WTC11 (cell line): ENCODE measurements around the gene HDAC7. TPM values are rescaled to one million over a fixed set of nuclear protein-coding genes. Genes with fewer than 3 reads are reported as not detected.

Source experiments
- ATAC-seq: fragments of 200-7000 bp; cut with Tn5 transposase; 2 replicates; pipeline ENCODE4 v1.10.0; 2021; ENCODE audit warnings: mild to moderate bottlenecking, moderate library complexity
- CTCF ChIA-PET: fragments of 300-600 bp; sonication (Branson Sonifier 250); formaldehyde crosslinking; loops from one replicate; lab custom pipeline; 2021; ENCODE audit warnings: antibody characterized with exemption; lab: Charles Lee
- POLR2A ChIA-PET: fragments of 350-600 bp; sonication (Branson Sonifier 250); formaldehyde crosslinking; loops from one replicate; lab custom pipeline; 2021; ENCODE audit warnings: antibody characterized with exemption; lab: Charles Lee
- DNase-seq: peaks from one replicate; pipeline ENCODE4 v3.0.0; 2021; ENCODE audit warnings: low spot score
- H3K27ac Mint-ChIP-seq: 2 replicates; pipeline ENCODE4 v1.8.0; 2021; ENCODE audit warnings: mixed read lengths
- H3K27me3 Mint-ChIP-seq: 2 replicates; pipeline ENCODE4 v1.8.0; 2021; ENCODE audit warnings: low read depth, mild to moderate bottlenecking, moderate library complexity, mixed read lengths
- H3K36me3 Mint-ChIP-seq: 2 replicates; pipeline ENCODE4 v1.8.0; 2021; ENCODE audit warnings: mixed read lengths
- H3K4me1 Mint-ChIP-seq: 2 replicates; pipeline ENCODE4 v1.8.0; 2022; ENCODE audit warnings: mixed read lengths
- H3K4me3 Mint-ChIP-seq: 2 replicates; pipeline ENCODE4 v1.8.0; 2021; ENCODE audit warnings: mild to moderate bottlenecking, moderate library complexity, mixed read lengths
- H3K9me3 Mint-ChIP-seq: 2 replicates; pipeline ENCODE4 v1.8.0; 2021; ENCODE audit warnings: mixed read lengths
- ATF3 ChIP-seq: sonication (generic); formaldehyde crosslinking; conservative IDR thresholded peaks from 2 replicates; pipeline ENCODE4 v1.8.1; 2022; ENCODE audit warnings: mild to moderate bottlenecking, missing genetic modification reagents
- CBFB ChIP-seq: sonication (generic); formaldehyde crosslinking; IDR thresholded peaks from 2 replicates; pipeline ENCODE4 v1.8.1; 2022; ENCODE audit warnings: mild to moderate bottlenecking, low read depth, missing genetic modification reagents
- ELF4 ChIP-seq: sonication (generic); formaldehyde crosslinking; IDR thresholded peaks from 2 replicates; pipeline ENCODE4 v1.8.1; 2022; ENCODE audit warnings: low read depth, mild to moderate bottlenecking, moderate library complexity, missing genetic modification reagents
- FOXP4 ChIP-seq: sonication (generic); formaldehyde crosslinking; IDR thresholded peaks from 2 replicates; pipeline ENCODE4 v1.8.0; 2022; ENCODE audit warnings: mild to moderate bottlenecking, missing genetic modification reagents
- HMGA2 ChIP-seq: fragments of 250-450 bp; sonication (Bioruptor Pico); IDR thresholded peaks from 2 replicates; pipeline ENCODE4 v1.4.0; 2021; ENCODE audit warnings: mild to moderate bottlenecking, moderate library complexity
- IRF2 ChIP-seq: sonication (generic); formaldehyde crosslinking; IDR thresholded peaks from 2 replicates; pipeline ENCODE4 v1.8.0; 2022; ENCODE audit warnings: low read depth, missing genetic modification reagents, borderline replicate concordance
- JAZF1 ChIP-seq: fragments of 250-450 bp; sonication (Bioruptor Pico); IDR thresholded peaks from 2 replicates; pipeline ENCODE4 v1.9.0; 2021; ENCODE audit warnings: moderate library complexity, mild to moderate bottlenecking, inconsistent platforms
- JUN ChIP-seq: sonication (generic); formaldehyde crosslinking; IDR thresholded peaks from 2 replicates; pipeline ENCODE4 v1.8.0; 2023; ENCODE audit warnings: mild to moderate bottlenecking, missing genetic modification reagents
- NR2C2 ChIP-seq: sonication (generic); formaldehyde crosslinking; IDR thresholded peaks from 2 replicates; pipeline ENCODE4 v1.8.0; 2022; ENCODE audit warnings: mild to moderate bottlenecking, missing genetic modification reagents
- PRDM15 ChIP-seq: sonication (generic); formaldehyde crosslinking; IDR thresholded peaks from 2 replicates; pipeline ENCODE4 v1.8.0; 2022; ENCODE audit warnings: missing genetic modification reagents
- PRRX2 ChIP-seq: fragments of 250-450 bp; sonication (Bioruptor Pico); IDR thresholded peaks from 2 replicates; pipeline ENCODE4 v1.8.0; 2021; ENCODE audit warnings: mild to moderate bottlenecking
- SMAD4 ChIP-seq: sonication (generic); formaldehyde crosslinking; IDR thresholded peaks from 2 replicates; pipeline ENCODE4 v1.8.0; 2022; ENCODE audit warnings: mild to moderate bottlenecking, missing genetic modification reagents
- ZBTB43 ChIP-seq: sonication (generic); formaldehyde crosslinking; IDR thresholded peaks from 2 replicates; pipeline ENCODE4 v1.8.1; 2023; ENCODE audit warnings: mild to moderate bottlenecking, missing genetic modification reagents
- ZNF232 ChIP-seq: sonication (generic); formaldehyde crosslinking; IDR thresholded peaks from 2 replicates; pipeline ENCODE4 v1.8.0; 2022; ENCODE audit warnings: mild to moderate bottlenecking, missing genetic modification reagents
- ZNF281 ChIP-seq: sonication (generic); formaldehyde crosslinking; IDR thresholded peaks from 2 replicates; pipeline ENCODE4 v1.8.0; 2023; ENCODE audit warnings: mild to moderate bottlenecking, missing genetic modification reagents
- ZNF396 ChIP-seq: fragments of 250-450 bp; sonication (Bioruptor Pico); IDR thresholded peaks from 2 replicates; pipeline ENCODE4 v1.8.0; 2021; ENCODE audit warnings: mild to moderate bottlenecking, moderate library complexity, borderline replicate concordance
- ZNF416 ChIP-seq: fragments of 250-450 bp; sonication (Bioruptor Pico); IDR thresholded peaks from 2 replicates; pipeline ENCODE4 v1.9.0; 2021; ENCODE audit warnings: mild to moderate bottlenecking, inconsistent platforms
- ZNF532 ChIP-seq: fragments of 250-450 bp; sonication (Bioruptor Pico); IDR thresholded peaks from 2 replicates; pipeline ENCODE4 v1.9.0; 2021; ENCODE audit warnings: mild to moderate bottlenecking, borderline replicate concordance
- total RNA-seq: library from RNA; stranded (reverse); gene quantifications from 3 replicates; pipeline ENCODE4 v1.2.3, GENCODE V29; 2021

HDAC7 gene
- total RNA-seq, 1 experiment from 2014 or later, result 111 TPM

- no peak for TF ChIP-seq FOXP4 (CRISPR knock-in tag)
- no peak for TF ChIP-seq IRF2
- no peak for TF ChIP-seq JAZF1 (CRISPR knock-in tag)
- TF ChIP-seq ZBTB43 (CRISPR knock-in tag), result no peak
- TF ChIP-seq ZNF532 (CRISPR knock-in tag), result no peak
Observed at GRCh38 chr12:47856721-47857575, 37.2 kb upstream of the HDAC7 start (continued).

- ChIA-PET POLR2A (no interaction called here), CTCF (interaction anchor here (0.7 to 1.7 kb wide), 10 partner anchors 10 to 301 kb away, joined by 3 to 6 read pairs (median 4); partner anchors contain the start of gene ASB8)
- Mint-ChIP-seq H3K4me3 (no peak overlapping the region), H3K36me3 (no peaks in the 10 kb centered on the region), H3K27me3 (peaks cover 4% of the 10 kb centered on the region), H3K4me1 (peaks cover 2% of the 10 kb centered on the region), H3K9me3 (no peaks in the 10 kb centered on the region), H3K27ac (no peak overlapping the region)
- DNase-seq, result no peak
- TF ChIP-seq SMAD4 (CRISPR knock-in tag), result no peak
- no peak for TF ChIP-seq PRDM15
- no peak for ATAC-seq
Observed at GRCh38 chr12:47856094-47856493, 36.4 kb upstream of the HDAC7 start.

- CTCF ChIA-PET, result interaction anchor here (0.7 to 1.7 kb wide), 11 partner anchors 9 to 302 kb away, joined by 3 to 6 read pairs (median 4); partner anchors contain the start of gene ASB8
- Mint-ChIP-seq H3K4me1 (peaks cover 8% of the 10 kb centered on the region), H3K36me3 (no peaks in the 10 kb centered on the region), H3K27me3 (peaks cover 4% of the 10 kb centered on the region), H3K27ac (no peak overlapping the region), H3K4me3 (no peak overlapping the region), H3K9me3 (no peaks in the 10 kb centered on the region)
- POLR2A ChIA-PET, result no interaction called here
- DNase-seq (no peak), ATAC-seq (no peak; the same call in 1 of the 2 replicates)
- TF ChIP-seq ZNF416 (CRISPR knock-in tag) (no peak), CBFB (no peak), ZNF281 (CRISPR knock-in tag) (no peak), ATF3 (CRISPR knock-in tag) (no peak), PRRX2 (no peak), HMGA2 (CRISPR knock-in tag) (no peak), NR2C2 (CRISPR knock-in tag) (no peak), ZNF232 (CRISPR knock-in tag) (no peak), ELF4 (no peak), ZNF396 (CRISPR knock-in tag) (no peak), JUN (CRISPR knock-in tag) (no peak)
Observed at GRCh38 chr12:47855502-47855901, 35.8 kb upstream of the HDAC7 start.
